Measurements from ENCODE around the gene MCC. TPM values are rescaled to one million over a fixed set of nuclear protein-coding genes. Genes with fewer than 3 reads are reported as not detected.

Gene MCC
- total and polyA plus RNA-seq, 2 donors from 2014 or later: 2.4 to 20.6 TPM

DNA sequence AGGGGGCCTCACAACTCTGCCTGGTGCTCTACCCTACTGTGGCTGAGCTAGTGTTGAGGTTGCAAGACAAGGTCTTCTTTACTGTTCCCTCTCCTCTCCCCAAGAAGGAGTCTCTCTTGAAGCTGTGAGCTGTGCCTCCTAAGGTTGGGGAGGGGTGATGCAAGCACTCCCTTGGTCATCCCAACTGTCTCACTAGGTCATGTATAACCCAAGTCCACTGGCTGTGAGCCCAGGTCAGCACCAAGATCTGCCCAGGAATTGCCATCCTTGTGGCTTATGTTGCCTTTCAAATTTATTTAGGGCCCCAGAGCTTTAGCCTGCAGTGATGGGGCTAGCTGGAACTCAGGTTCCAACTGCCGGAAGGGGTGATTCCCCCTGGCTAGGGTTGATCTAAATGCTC lies 14.9 kb upstream of the MCC start:
- H3K27me3 ChIP-seq (ENCODE audit: control insufficient read depth, insufficient read depth, low read length): no peaks in the 10 kb centered on the region
- no peak for FAIRE-seq
- no peak overlapping the region for H3K9ac ChIP-seq (ENCODE audit: low read length in 3 of 3)
- H3K4me3 ChIP-seq (ENCODE audit: low read length in 3 of 3): no peak overlapping the region
- no peak overlapping the region for H3K27ac ChIP-seq (ENCODE audit: low read depth in 2 of 2, low read length in 2 of 2)
- H3K4me1 ChIP-seq (ENCODE audit: control insufficient read depth in 2 of 3, insufficient read depth in 2 of 3, low read depth in 1 of 3, low read length in 3 of 3): no peaks in the 10 kb centered on the region
- peaks cover 0 to 7% (median 0%) of the 10 kb centered on the region in 3 donors for H3K9me3 ChIP-seq (ENCODE audit: control insufficient read depth in 2 of 3, insufficient read depth in 1 of 3, low read length in 3 of 3)
- no peak for TF ChIP-seq CTCF (IDR thresholded peaks at IDR 0.05; ENCODE audit: borderline replicate concordance, extremely low read depth, insufficient read depth)
- H3K36me3 ChIP-seq (ENCODE audit: control insufficient read depth in 2 of 3, insufficient read depth in 3 of 3, low read length in 3 of 3): no peaks in the 10 kb centered on the region
- no peak for DNase-seq
- intact Hi-C loops (cut with DNase I): no loop called here

- DNase-seq: no peak
- no peak for TF ChIP-seq CTCF (IDR thresholded peaks at IDR 0.05; ENCODE audit: borderline replicate concordance, extremely low read depth, insufficient read depth)
- FAIRE-seq: no peak
- Histone ChIP-seq H3K9ac (ENCODE audit: low read length in 3 of 3) (no peak overlapping the region), H3K27me3 (ENCODE audit: control insufficient read depth, insufficient read depth, low read length) (no peaks in the 10 kb centered on the region), H3K4me3 (ENCODE audit: low read length in 3 of 3) (no peak overlapping the region), H3K27ac (ENCODE audit: low read depth in 2 of 2, low read length in 2 of 2) (no peak overlapping the region), H3K9me3 (ENCODE audit: control insufficient read depth in 2 of 3, insufficient read depth in 1 of 3, low read length in 3 of 3) (peaks cover 0 to 7% (median 0%) of the 10 kb centered on the region in 3 donors), H3K36me3 (ENCODE audit: control insufficient read depth in 2 of 3, insufficient read depth in 3 of 3, low read length in 3 of 3) (no peaks in the 10 kb centered on the region), H3K4me1 (ENCODE audit: control insufficient read depth in 2 of 3, insufficient read depth in 2 of 3, low read depth in 1 of 3, low read length in 3 of 3) (no peaks in the 10 kb centered on the region)
- intact Hi-C loops (cut with DNase I): no loop called here
These were observed 13.8 kb upstream of the MCC start for GRCh38 chr5:113502073-113502472.

DNA sequence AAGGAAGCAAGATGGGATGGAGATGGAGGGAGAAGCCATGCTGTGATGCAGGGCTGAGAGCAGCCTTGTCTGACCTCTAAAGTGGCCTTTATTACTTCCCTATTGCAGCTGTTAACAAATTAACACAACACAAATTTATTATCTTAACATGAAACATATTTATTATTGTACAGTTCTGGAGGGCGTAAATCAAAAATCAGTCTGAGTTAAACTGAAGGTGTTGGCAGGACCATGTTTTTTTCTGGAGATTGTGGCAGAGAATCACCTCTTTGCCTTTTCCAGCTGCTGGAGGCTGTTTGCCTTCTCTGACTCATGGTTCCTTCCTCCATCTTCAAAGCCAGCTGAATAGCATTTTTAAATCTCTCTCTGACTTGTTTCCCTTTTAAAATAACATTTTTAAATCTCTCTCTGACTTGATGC lies 7.2 kb upstream of the MCC start:
- no peak for TF ChIP-seq CTCF (IDR thresholded peaks at IDR 0.05; ENCODE audit: borderline replicate concordance, extremely low read depth, insufficient read depth)
- DNase-seq (no peak), FAIRE-seq (no peak)
- Histone ChIP-seq H3K9me3 (ENCODE audit: control insufficient read depth in 2 of 3, insufficient read depth in 1 of 3, low read length in 3 of 3) (peaks cover 0 to 10% (median 0%) of the 10 kb centered on the region in 3 donors), H3K36me3 (ENCODE audit: control insufficient read depth in 2 of 3, insufficient read depth in 3 of 3, low read length in 3 of 3) (no peaks in the 10 kb centered on the region), H3K9ac (ENCODE audit: low read length in 3 of 3) (no peak overlapping the region), H3K4me1 (ENCODE audit: control insufficient read depth in 2 of 3, insufficient read depth in 2 of 3, low read depth in 1 of 3, low read length in 3 of 3) (no peaks in the 10 kb centered on the region), H3K4me3 (ENCODE audit: low read length in 3 of 3) (no peak overlapping the region), H3K27ac (ENCODE audit: low read depth in 2 of 2, low read length in 2 of 2) (no peak overlapping the region), H3K27me3 (ENCODE audit: control insufficient read depth, insufficient read depth, low read length) (no peaks in the 10 kb centered on the region)
- intact Hi-C loops (cut with DNase I): no loop called here

GRCh38 chr5:113493446-113493845 lies 5.2 kb upstream of the MCC start:
- Histone ChIP-seq H3K4me1 (ENCODE audit: control insufficient read depth in 2 of 3, insufficient read depth in 2 of 3, low read depth in 1 of 3, low read length in 3 of 3) (no peaks in the 10 kb centered on the region), H3K9ac (ENCODE audit: low read length in 3 of 3) (no peak overlapping the region), H3K27ac (ENCODE audit: low read depth in 2 of 2, low read length in 2 of 2) (no peak overlapping the region), H3K4me3 (ENCODE audit: low read length in 3 of 3) (no peak overlapping the region), H3K36me3 (ENCODE audit: control insufficient read depth in 2 of 3, insufficient read depth in 3 of 3, low read length in 3 of 3) (no peaks in the 10 kb centered on the region), H3K27me3 (ENCODE audit: control insufficient read depth, insufficient read depth, low read length) (no peaks in the 10 kb centered on the region), H3K9me3 (ENCODE audit: control insufficient read depth in 2 of 3, insufficient read depth in 1 of 3, low read length in 3 of 3) (peaks cover 0 to 5% (median 0%) of the 10 kb centered on the region in 3 donors)
- FAIRE-seq: no peak
- TF ChIP-seq CTCF (IDR thresholded peaks at IDR 0.05; ENCODE audit: borderline replicate concordance, extremely low read depth, insufficient read depth): no peak
- DNase-seq: no peak
- intact Hi-C loops (cut with DNase I): no loop called here

All from kidney (tissue), 14 donors.